NCI-H146 treated with DMSO at 0.1 percent for 48 hours (cell line): Measurements from ENCODE around the gene SULF2.

Experiments
- DNase-seq: peaks from one replicate; lab custom pipeline; 2025; ENCODE audit not compliant: unreplicated experiment; lab: John Stamatoyannopoulos, UW

The SULF2 gene

DNA sequence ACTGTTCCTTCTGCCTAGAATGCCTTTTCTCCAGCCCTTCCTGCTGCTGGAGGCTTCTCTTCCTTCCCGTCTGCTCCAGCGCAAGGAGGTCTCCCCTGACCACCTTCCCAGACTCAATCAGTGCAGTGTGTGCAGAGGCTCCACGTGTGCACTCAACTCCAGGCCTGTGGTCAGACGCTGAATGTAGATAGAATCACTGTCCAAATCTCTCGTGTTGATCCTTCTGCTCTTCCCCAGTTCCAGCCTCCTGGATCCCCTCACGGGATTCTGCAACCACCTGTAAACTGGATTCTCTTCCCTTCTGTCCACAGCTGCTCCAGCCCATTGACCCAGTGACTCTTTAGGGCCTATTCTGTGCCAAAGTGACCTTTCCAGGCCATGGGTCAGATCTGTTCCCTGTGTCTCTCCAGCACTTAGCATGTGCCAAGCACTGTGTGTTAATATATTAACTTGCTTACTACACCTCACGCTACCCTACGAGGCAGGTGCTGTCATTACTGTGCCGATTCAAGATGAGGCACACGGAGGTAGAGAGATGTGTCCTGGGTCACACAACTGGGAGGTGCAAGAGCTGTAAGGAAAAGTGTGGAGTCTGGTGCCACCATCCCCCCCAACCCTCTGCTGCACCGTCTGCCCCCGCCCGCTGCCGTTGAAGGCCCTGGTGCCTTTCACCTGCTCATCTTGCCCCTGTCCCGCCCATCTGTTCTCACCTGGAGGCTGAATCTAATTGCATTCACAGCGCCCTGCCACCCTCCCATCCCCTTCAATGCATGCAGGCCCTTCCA lies 112.2 kb downstream of the SULF2 start:
- DNase-seq, result no peak

DNA sequence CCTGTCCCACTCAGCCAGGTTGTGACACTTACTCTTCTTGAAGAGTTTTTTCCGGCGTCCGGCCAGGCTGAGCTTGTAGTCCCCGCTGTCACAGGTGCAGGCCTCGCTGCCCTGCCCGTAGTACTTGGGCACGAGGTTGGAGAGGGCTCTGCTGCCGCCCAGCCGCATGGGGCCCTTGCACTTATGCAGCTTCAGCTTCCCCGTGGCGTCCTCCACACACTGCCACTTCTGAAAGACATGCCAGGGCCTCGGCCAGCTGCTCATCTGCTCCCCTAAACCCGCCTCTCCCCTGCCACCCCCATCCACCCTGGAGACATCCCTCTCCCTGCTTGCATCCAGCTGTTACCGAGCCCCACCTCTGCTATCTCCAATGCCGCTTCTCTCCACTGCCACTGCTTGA lies 113.1 kb downstream of the SULF2 start:
- no peak for DNase-seq

DNA sequence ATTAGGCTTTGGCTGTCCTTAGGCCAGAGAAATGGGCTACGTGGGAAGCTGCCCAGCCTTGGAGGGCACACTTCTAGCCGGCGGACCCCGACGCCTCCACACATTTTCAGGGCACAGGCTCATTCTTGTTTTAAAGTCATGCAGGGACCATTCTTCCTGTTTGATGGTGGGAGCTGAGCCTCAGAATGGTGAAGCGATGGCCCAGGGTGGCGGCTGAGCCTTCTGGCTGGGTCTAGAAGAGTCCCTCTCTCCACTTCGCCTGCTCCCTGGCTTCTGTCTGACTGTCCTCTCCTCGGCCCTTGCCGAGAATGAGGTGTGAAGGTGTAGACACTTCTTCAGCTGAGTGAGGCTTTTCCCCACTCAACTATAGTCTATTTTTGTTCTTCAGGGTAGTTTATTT lies 114.4 kb downstream of the SULF2 start:
- no peak for DNase-seq

DNA sequence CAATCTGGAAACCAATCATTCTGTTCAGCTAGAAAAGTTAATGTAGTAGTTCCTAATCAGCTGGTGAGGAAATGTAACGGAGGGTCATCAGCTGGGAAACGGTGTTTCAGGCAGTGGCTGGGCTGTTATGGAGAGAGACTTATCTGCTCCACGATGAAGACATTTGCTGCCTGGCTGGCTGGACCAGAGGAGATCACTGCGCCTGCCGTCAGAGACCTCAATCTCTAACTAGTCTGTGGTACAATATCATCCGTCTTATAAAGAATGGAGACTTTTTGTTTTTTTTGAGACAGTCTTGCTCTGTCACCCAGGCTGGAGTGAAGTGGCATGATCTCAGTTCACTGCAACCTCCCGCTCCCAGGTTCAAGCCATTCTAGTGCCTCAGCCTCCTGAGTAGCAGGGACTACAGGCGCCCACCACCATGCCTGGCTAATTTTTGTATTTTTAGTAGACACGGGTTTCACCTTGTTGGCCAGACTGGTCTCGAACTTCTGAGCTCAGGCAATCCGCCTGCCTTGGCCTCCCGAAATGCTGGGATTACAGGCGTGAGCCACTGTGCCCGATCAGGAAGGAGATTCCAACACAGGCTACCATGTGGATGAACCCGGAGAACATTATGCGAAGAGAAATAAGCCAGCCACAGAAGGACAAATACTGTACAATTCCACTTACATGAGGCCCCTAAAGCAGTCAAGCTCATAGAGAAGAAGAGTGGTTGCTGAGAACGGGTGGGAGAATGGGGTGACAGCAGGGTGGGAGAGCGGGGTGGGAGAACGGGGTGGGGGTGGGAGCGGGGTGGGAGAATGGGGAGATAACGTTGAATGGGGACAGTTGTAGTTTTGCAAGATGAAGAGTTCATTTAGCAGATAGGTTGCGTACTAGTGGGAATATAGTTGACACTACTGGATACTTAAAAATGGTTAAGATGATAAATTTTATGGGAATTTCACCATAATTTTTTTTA lies 115.1 kb downstream of the SULF2 start:
- no peak for DNase-seq

DNA sequence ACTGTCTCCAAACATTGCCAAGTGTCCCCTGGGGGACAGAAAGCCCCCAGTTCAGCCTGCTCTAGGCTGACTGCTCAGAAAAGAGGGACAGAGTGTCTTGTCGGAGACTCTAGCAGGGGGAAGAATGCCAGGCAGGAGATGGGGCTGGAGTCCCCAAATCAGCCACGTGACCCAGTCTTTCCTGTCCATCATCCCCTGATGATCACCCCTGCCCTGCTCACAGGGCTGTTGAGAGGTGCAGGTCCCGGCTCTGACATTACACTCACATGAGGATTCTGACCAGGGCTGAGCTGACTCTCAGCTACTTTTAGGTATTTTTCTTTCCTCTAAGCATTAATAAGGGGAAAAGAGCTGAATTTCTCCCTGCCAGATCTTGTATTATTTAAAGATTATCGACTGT lies 115.8 kb downstream of the SULF2 start:
- DNase-seq, result no peak

DNA sequence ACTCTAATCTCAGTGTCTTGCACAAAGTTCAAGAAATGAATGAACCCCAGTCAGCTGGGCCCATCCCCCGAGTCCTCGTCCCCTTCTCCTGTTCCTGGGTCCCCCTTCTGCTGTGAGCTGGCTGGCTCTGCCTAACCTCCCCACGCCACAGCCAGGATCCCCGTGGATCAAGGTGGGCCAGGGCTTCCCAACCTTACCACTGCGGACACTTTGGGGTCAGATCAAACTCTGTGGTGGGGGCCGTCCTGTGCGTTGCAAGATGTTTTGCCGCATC lies 116.2 kb downstream of the SULF2 start:
- no peak for DNase-seq

DNA sequence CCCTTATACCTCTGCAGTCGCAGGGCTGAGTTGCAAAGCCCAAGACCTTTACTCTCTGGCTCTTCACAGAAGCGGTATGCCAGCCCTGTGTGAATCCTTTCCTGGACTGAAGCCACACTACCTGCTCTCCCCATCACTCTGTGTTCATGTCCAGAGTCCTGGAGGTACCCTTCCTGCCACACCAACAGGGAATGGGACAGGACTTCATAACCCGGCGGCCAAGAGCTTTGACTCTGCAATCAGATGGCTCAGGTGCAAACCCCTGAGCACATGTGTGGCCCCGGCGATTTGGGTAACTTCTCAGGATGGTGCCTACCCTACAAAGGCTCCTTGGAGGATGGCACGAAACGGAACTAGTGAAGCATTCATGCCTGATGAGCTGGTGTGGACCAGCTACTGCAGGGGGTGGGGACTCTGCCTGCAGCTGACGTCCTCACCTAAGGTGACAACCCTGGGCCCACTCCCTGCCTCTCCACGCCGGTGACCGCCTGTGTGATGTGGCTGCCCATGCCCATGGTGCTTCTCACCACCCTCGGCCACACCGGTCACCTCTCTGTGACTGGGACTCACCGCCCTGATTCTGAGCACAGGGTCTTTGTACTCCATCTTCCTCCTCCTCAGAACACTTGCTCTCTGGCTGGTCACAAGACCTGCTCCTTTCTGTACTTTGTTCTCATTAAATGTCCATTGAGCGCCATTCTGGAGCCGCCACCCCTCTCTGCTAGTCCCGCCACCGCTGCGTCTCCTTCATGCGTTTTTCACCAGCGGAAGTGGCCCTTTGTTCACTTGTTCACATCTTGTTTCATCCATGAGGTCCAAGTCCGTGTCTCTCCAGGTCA lies 116.7 kb downstream of the SULF2 start:
- no peak for DNase-seq

DNA sequence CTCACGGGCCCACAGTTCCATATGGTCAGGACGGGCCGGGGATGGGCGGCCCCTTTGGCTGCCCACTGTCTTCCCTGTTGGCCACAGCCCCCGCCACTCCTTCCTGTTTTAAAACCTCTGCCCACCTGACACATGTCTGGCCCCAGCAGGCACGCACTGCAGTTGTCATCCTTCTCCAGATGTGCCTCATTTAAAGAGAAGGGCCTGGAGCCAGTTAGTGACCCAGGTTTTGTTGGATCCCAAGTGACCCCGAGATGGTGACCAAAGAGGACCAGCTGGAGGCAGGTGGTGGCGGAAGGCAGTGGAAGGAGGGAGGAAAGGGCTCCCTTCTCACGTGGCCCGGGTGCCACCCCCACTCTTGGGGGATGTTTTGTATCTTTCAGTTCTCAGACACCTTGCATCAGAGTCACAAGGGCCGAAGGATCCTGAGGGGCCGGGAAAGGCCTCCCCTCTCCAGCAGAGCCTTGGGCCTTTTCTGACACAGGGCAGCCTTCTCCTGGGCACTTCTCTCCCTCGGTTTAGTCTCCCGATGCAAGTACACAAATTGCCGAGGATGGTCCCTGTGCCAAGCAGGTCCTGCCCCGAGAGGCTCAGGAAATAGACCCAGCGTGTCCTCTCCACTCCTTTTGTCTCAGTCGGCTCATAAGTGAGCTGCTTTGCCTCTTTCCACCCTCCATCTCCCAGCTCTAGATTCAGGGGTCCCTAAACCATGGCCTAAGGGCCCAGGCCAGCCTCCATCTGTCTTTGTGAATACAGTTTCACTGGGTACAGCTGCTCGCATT lies 117.6 kb downstream of the SULF2 start:
- no peak for DNase-seq

DNA sequence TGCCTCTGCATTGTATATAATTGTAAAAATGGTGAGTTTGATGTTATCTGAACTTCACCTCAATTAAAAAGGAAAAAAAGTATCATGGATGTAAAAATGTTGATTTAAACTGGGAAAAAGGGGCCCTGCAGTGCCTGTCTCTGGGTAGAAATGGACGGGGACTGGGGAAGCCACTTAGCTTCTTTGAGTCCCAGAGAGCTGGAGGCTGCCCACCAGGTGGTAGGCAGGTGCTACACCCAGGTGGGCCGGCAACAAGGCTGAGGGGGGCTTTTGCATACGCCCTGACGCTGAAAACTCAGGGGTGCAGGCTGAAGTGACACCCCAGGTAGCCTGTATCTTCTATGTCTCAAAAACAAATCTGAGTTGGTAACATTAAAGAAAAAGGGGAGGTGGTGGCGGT lies 118.2 kb downstream of the SULF2 start:
- no peak for DNase-seq

DNA sequence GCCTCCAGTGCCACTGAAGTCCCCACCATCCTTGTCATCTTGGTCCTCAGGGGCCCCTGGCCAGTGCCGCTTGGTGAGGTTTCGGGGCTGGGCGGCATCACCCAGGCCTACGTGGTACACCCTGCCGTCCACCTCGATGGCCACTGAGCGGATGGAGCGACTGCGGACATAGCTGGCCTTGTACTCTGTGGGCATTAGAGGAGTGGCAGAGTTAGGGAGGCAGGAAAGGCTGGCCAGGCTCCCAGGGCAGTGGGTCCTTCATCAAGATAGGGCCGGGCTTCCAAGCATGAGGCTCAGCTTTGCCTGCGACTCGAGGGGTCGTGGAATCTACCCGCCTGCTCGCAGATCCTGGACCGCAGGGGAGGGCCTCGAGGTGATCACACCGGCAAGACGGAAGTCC lies 119.0 kb downstream of the SULF2 start:
- DNase-seq, result no peak

DNA sequence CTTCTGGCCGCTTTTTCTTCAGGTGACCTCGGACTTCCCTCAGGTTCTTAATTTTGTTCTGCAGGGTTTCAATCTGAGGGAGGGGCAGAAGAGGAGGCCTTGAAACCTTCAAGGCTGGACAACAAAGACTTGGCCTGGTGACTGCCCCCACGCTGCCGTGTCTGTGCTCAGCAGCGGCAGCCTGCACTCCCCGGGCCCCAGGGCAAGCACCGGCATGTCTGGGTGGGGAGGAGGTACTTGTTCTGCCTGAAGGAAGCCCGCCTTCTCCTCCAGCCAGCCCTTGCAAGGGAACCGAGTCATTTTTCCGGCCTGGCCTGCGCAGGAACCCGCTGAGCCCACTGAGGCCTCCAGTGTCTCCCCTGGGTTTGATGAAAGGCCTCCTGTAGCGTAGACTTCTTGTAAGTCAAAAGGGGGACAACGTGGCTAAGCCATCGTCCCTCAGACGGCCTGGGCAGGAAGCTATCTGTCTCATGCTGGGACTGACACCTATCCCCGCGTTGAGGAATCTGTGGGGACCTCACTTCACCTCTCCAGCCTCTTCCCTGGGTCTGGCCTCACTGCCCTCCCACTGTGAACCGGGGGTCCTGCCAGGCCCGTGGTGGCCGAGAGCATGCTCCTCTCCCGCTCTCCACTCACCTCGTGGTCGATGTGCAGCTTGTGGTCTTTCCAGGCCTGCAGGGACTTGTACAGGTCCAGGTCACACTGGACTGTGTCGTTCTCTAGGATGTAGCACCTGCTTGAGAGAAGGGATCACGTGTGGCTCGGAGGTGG lies 119.9 kb downstream of the SULF2 start:
- DNase-seq, result no peak

DNA sequence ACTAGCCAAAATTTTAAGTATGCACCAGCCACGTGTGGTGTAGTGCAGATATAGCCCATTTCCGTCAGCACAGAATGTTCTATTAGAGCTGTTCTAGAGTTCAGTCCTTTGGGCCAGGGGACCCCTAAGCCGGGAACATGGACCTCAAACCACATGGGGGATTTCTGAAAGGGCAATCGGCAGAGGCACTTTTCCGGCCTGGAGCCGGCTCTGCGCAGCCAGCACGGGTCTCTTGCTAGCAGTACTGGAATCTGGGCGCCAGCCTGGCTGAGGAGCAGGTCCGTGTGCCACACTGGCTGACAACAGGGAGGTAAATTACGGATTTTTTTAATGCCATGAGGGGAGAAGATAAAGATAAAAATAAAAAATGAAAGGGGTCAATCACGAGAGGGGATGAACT lies 120.5 kb downstream of the SULF2 start:
- DNase-seq, result no peak

DNA sequence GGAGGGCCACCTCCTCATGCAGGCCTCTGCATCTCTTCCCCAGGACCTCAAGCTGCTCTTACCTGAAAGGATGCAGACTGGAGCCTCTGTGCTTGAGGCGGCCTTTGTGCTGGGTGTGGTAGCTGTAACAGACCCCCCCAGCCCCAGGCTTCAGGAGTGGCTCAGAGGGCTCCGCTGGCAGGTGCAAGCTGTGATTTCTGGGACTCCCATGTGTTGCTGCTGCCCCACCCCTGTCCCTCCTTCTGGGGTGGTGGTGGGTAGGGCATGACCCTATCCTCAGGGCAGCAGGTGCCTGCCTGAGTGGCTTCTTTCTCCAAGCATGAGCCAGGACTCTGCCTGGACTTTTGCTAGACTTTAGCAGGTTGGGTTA lies 121.2 kb downstream of the SULF2 start:
- DNase-seq, result no peak

DNA sequence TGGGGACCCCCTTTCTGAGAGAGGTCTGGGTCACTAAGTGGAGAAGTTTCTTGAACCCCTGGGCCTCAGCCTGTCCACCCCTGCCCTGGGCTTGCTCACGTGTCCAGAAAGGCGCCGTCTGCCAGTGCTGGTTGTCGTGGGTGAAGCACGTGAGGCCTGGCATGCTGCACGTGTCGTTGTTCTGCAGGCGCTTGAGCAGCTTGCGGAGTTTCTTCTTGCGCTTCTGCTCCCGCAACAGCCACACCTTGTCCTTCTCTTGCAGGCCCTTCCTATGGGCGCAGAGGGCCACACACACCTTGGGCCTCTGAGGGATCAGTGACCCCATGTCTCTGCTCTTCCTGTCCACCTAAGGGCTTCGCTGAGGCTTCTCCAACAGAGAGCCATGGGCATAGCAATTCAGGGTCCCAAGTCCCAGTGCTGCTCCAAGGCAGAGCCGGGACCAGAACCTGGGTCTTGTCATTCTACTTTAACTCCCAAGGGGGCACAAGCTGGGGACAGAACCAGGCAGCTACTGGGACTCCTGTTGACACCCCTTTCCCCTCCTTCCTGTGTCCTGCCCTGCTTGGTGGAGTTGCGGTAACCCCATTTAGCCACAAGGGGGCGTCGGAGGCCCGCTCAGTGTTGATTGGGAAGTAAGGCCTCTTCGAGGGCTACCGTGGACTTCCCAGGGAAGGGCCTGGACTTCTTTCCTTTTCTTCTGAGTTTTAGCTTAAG lies 121.8 kb downstream of the SULF2 start:
- peak; percentile 19 for DNase-seq

DNA sequence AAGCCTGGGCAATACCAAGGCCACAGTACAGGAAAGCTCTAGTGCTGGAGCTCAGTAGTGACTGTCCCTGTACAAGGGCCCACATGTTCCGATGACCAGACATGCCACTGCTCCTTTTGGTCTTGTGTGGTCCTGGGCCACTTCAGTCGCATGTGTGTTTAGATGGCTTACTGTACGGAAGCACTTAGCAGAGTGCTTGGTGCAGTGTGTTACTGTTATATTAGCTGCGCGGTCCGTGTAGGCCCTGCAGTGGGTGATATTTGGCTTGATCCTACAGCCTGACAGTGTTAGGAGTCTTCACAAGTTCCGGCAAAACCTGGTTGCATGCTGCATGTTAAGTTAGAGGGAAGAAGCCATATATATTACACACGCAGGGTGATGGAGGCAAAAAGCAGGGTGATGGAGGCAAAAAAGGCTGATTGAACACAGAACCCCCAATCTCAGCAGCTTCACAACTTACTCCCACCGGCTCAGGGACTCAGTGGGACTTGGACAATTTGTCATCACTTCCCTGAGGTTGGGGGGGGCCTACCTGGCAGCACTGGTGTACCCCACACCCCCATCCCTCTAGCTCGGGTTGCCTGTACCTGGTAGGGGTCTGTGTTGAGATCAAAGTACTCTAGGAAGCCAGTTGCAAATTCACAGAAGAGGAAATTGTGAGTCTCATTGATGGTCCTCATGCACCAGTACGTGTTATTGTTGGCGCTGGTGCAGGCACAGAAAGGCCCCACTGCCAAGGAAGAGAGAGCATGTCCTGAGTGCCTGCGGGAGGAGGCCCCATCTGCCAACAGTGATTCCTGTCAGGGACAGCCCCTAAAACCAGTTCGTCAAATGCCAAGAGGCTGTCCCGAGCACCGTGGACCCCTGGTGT lies 122.6 kb downstream of the SULF2 start:
- no peak for DNase-seq

DNA sequence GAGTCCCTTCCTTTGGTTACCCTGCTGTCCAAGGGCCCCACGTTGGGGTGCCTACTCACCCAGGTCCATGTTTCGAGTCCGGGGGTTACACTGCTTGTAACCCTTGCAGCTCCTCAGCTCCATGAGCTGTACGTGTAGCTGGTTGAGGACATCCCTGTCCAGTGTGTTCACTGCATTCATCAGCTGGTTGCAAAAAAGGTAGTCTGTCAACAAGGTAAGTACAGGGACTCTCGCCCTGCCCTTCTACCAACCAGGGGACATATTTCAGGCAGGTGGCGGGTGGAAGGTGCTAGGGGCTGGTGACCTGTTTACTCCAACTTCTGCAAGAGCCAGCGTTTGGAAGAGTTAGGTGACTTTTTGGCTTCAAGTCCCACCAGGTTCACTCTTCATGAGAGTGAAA lies 123.6 kb downstream of the SULF2 start:
- DNase-seq, result no peak

DNA sequence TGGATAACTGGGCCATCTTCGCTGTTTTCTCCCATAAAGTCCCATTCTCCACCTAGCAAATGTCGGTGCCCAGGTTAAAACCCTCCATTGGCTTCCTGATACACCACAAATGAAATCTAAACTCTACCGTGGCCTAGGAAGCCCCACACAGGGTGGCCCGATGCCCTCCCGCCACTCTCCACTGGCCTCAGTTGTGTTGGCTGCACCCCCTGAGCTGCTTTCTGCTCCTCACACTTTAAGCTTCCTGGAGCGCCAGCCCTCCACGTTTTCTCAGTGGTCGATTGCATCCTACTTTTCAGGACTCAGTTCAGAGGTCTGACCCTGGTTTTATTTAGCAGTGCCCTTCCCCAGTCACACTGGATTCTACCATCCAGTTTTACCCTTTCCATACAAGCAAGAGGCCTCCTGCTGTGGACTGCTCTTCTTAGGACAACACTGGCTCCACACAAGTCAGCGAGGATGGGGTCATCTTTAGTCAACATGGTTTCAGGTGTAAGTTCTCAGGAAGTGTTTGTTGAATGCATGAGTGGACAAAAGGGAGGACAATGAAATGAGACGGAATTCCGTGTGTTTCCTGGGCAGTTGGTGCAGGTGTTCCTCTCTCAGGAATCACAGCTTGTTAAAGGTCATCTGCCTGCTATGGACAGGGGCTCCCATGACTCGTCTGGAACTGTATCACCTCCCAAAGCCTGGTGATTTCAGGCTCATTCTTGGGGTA lies 124.1 kb downstream of the SULF2 start:
- no peak for DNase-seq

DNA sequence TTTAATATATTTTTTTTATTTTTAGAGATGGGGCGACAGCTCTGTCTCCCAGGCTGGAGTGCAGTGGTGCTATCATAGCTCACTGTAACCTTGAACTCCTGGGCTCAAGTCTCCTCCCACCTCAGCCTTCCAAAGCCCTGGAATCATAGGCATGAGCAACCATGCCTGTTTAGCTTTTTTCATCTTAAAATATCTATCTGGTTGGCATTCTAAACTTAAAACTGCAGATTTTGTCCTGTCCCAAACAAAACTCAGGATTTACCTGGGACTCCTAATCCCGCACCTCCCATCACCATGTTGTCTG lies 124.7 kb downstream of the SULF2 start:
- DNase-seq, result no peak
